HG03103 (cell line): ENCODE data around the gene KRTAP12-2.
"Not testable (repeated sequence)": the region's sequence is repeated elsewhere in the genome, so short reads cannot be mapped to it uniquely, and the experiment has no call there.

ENCODE experiments used
- ATAC-seq: cut with Tn5 transposase; IDR thresholded peaks from one replicate; pipeline ENCODE4 v1.9.1; 2021; ENCODE audit warnings: low read depth; ENCODE audit not compliant: unreplicated experiment

The KRTAP12-2 gene

GRCh38 chr21:44686000-44686781 lies 19.5 kb upstream of the KRTAP12-2 start:
- no peak for ATAC-seq

- not testable (repeated sequence) for ATAC-seq
Measured at GRCh38 chr21:44685050-44685449, 18.3 kb upstream of the KRTAP12-2 start.

DNA sequence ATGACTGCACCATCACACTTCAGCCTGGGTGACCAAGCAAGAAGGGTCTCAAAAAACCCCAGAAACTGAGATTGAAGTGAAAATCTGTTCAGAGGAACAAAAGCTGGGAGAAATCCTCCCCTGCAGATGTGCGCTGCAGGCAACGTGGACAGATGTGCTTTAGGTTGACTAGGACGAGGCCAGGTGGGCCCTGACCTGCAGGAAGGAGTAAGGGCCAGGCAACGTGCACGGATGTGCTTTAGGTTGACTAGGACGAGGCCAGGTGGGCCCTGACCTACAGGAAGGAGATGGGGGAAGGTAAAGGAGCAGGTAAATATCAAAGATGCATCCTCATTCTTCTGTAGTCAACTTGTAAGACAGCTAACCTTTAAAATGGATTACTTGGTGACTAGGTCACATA lies 17.8 kb upstream of the KRTAP12-2 start:
- no peak for ATAC-seq

DNA sequence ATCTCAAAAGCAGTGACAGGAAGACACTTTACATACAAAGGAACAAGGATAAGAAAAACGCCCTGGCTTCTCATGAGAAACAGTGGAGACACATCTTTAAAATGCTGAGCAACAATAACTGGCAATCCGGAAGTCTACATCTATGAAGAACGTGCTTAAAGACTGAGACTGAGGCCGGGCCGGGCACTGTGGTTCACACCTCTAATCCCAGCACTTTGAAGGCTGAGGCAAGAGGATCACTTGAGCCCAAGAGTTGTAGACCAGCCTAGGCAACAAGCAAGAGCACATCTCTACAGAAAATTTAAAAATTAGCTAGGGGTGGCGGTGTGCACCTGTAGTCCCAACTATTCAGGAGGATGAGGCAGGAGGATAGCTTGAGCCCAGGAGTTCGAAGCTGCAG lies 17.4 kb upstream of the KRTAP12-2 start:
- no peak for ATAC-seq

DNA sequence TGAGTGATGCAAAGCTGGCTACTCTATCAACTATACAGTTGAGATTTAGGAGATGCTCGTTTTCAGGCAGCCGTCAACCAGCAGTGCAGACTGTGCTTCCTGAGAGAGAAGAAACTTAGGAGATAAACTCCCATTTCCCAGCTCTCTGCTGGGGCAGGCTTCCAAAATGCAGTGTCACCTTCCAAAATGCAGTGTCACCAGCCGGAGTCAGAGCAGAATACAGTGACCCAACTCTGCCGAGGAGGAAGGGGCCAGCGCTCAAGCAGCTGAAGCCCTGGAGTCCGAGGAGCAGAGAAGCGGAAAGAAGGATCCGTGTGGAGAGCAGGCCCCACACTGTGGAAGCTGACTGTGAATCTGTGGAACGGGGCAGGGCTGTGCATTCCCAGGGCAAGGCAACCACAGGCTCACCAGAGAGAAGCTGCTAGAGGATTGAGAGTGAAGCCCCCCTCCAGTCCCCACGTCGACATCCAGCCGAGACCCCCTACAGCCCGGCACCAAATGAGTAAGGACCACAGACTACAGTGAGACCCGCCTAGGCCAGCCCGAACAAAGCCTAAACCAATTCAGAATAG lies 15.9 kb upstream of the KRTAP12-2 start:
- ATAC-seq: no peak

DNA sequence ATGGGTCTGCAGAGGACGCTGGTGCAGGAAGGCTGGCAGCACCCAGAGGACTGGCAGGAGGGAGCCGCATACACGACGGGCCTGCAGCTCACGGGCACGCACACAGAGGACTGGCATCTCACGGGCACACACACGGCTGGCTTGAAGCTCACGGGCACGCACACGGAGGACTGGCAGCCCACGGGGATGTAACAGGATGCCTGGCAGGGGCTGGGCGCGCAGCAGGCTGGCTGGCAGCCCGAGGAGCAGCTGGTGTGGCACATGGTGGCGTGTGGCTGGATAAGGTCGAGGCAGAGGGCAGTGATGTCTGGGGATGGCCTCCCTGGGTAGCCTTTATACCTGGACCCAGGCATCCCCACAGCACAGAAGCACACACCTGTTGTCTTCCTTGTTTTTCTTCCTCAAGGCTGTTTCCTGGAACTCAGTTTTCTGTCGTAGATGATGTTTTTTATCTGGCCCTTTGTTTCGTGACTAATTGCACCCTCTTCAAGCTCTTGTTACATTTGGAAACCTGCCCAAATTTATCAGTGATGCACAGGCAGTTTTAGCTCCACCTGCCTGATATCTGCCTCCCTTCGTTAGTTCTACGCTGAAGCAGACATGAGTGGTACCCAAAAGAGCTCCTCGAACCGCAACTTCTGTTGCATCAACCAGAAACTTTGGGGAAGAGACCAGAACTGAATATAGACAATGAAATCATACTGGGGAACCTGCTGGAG lies 15.3 kb upstream of the KRTAP12-2 start, which contains the start of gene KRTAP12-1:
TSS of gene KRTAP12-1 (minus strand) at position 303 of the 719 bp plus-strand sequence. CDS start at position 263, 40 bp downstream.
- ATAC-seq: no peak

DNA sequence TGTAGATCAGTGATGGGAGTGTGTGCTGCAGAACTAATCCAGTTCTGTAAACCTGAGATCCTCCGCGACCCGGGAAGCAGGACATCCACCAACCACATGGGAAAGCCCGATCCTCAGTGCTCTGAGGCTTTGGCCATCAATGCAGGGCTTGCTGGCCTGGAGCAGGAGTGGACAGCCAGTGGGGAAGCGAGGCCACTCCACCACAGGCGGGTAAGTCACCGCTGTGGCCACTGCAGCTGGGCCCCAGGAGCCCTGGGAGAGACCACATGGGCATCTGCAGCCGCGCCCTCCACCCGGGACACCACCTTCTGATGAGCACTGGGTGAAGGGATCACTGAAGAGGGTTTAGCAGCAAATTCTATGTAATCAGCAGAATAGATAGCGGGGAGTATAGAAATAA lies 14.4 kb upstream of the KRTAP12-2 start:
- no peak for ATAC-seq

GRCh38 chr21:44677881-44678280 lies 11.2 kb upstream of the KRTAP12-2 start:
- no peak for ATAC-seq

- ATAC-seq: no peak
Measured at GRCh38 chr21:44671911-44672310, 5.2 kb upstream of the KRTAP12-2 start.

DNA sequence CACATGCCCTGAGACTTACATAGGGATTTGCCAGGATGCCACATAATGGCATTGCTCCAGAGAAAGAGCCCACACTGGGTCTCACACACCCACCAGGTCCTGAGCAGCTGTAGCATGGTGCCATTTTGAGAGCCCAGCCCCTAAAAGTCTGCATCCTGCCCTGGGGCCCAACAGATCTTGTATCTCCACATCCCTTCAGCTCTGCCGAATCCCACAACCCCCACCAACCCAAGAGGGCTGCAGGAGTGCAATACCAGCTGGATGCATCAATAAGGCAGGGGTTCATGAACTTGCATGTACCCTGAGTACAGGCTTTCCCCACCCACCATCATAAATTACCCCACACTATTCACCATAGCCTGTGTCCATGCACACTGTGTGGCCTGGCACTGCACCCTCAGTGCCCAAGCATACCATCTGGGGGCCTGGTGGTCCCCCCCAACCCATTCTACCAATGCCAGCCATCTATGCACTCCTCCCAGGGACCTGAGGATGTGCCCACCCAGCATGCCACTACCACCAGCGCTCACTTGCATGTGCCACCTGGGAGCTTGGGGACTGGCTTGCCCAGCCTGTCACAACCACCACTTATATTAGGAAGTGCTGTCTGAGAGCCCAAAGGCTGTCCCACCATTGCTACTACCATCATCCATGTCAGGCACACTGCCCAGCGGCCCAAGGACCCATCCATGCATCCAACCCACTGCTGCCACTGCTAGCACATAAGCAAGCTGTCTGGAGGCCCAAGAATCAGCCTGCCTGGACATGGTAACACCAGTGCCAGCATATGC lies 4.1 kb upstream of the KRTAP12-2 start:
- ATAC-seq: no peak

DNA sequence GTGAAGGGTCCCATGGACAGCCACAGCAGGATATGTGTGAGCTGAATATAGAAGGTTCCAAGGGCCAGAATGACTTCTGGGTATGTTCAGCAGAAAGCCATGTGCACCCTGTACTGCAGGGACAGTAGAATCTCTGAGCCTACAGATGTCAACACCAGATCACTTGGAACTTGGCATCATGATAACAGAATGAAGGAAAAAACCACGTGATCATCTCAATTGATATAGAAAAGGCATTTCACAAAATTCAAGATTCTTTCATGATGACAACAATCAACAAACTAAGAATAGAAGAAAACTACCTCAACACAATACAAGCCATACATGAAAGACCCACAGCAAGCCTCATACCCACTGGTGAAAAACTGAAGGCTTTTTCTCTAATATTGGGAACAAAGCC lies 885 bp upstream of the KRTAP12-2 start:
- no peak for ATAC-seq

DNA sequence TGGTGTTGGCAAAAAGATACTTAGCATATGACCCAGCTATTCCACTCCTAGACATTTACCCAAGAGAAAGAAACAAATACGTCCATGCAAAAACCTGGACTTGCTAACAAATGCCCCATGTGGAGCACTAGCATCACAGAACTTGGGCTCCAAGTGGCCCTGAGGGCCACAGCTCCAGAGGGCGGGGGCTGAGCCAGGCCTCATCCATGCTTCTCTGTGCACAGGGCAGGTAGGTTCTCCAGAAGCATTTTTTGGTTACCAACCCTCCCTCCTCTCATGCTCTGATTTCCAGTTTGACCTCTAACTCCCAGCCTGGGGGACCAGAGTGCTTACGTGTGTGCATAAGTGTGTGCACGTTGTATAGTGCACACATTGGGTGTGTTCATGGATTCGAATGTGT lies 2.0 kb downstream of the KRTAP12-2 start:
- ATAC-seq: no peak

DNA sequence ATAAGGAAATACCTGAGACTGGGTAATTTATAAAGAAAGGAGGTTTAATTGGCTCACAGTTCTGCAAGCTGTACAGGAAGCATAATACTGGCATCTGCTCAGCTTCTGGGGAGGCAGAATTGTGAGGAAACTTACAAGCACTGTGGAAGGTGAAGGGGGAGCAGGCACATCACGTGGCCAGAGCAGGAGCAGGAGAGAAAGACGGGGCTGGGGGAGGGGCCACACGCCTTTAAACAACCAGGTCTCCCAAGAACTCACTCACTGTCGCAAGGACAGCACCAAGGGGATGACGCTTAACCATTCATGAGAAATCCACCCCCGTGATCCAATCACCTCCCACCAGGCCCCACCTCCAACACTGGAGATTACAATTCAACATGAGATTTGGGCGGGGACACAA lies 5.2 kb downstream of the KRTAP12-2 start:
- ATAC-seq: not testable (repeated sequence)

DNA sequence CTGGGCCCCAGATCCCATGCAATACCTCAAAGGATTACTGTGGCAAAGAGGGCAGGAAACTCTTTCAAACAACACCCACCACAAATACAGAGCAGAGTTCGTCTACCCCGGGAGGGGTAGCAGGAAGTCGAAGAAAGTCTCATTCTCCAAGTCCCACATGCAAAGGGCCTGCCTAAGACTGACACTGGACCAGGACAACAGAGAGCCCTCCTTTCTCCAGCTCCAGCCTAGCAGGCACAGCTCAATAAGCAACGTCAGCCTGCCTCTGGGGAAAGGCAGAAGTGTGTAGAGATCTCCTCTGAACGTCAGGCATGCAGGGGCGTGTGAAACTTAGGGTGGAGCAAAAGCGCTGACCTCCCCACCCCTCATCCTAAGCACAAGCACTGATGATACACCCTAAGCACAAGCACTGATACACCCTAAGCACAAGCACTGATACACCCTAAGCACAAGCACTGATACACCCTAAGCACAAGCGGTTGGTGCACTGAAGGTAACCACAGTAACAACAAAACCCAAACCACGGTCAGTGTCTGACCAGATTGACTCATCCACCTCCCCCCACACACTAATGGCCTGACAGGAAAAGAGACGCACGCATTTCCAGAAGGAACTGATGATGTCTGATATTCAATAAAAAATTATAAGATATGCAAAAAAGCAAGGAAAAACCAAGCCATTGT lies 7.7 kb downstream of the KRTAP12-2 start:
- no peak for ATAC-seq

- no peak for ATAC-seq
Measured at GRCh38 chr21:44658541-44658910, 8.2 kb downstream of the KRTAP12-2 start.

- ATAC-seq: no peak
Measured at GRCh38 chr21:44657635-44658540, 8.8 kb downstream of the KRTAP12-2 start, which contains the start of gene KRTAP12-3. Gene KRTAP12-3, plus strand, starts transcription at chr21:44657932. Its CDS starts 48 bp downstream, at chr21:44657980.

DNA sequence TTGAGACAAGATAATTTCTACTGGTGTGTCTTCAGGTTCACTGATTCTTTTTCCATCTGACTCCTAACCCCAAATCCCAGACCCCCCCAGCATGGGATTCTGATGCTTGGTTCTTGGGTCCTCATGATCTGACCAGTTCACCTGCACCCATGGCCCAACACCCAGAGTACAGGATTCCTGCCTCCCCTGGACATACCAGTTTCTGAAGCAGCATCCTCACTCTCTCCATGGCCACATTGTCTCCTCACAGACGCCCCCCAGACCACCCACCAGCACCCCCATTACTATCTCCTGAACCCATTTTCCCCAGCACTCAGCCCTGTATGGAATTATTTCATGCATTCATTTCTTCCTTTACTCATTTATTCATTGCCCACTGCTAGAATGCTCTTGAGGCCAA lies 9.9 kb downstream of the KRTAP12-2 start:
- ATAC-seq: no peak

- ATAC-seq: no peak
Measured at GRCh38 chr21:44654576-44655175, 12.1 kb downstream of the KRTAP12-2 start, which contains the start of gene KRTAP12-4. Gene KRTAP12-4, minus strand, starts transcription at chr21:44654659. Its CDS starts 45 bp downstream, at chr21:44654614.
